Fibroblast of lung (primary cell): ENCODE measurements around the gene PIP5K1C.

ENCODE experiments used
- EZH2 ChIP-seq: IDR thresholded peaks from 2 replicates; pipeline ENCODE4 v1.5.1; 2012; ENCODE audit warnings: low read length, control low read depth, mild to moderate bottlenecking; ENCODE audit errors: missing control alignments
- TF ChIP-seq, protein P1 (sequence below), 2 donors: IDR thresholded peaks in 1 of 2; conservative IDR thresholded peaks in 1 of 2; 1 replicate in 1 of 2; 2 replicates in 1 of 2; pipeline ENCODE4 v1.5.1; 2011 to 2012; ENCODE audit warnings: low read length in 2 of 2, control low read depth in 1 of 2, inconsistent platforms in 1 of 2, low read depth in 1 of 2, mild to moderate bottlenecking in 1 of 2

DNA sequence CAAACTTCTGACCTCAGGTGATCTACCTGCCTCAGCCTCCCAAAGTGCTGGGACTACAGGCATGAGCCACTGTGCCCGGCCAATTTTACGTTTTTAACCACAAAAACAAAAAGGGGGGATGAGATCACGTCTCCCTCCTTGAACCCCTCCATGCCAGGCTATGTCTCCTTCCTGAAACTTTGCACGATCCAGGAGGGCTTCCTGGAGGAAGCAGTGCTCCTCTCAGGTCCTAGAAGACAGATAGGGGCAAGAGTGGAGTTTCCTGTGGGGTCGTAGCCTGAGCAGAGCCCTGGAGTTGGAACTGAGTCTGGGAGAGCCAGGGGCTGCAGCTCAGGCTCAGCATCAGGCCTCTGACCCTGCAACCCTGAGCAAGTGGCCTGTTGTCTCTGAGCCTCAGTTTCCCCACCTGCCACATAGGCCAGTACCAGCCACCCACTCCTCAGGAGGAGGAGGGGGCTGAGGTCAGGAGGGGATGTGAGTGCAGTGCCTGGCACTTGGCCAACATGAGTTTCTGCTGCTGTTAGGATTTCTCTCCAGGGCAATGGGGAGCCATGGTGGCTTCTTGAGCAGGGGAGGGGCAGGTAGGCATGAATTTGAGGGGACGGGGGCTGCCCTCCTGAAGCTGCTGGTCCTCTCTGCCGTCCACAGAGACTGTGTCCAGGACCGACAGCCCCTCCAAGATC lies 45.2 kb upstream of the PIP5K1C start:
- TF ChIP-seq, protein P1, sequence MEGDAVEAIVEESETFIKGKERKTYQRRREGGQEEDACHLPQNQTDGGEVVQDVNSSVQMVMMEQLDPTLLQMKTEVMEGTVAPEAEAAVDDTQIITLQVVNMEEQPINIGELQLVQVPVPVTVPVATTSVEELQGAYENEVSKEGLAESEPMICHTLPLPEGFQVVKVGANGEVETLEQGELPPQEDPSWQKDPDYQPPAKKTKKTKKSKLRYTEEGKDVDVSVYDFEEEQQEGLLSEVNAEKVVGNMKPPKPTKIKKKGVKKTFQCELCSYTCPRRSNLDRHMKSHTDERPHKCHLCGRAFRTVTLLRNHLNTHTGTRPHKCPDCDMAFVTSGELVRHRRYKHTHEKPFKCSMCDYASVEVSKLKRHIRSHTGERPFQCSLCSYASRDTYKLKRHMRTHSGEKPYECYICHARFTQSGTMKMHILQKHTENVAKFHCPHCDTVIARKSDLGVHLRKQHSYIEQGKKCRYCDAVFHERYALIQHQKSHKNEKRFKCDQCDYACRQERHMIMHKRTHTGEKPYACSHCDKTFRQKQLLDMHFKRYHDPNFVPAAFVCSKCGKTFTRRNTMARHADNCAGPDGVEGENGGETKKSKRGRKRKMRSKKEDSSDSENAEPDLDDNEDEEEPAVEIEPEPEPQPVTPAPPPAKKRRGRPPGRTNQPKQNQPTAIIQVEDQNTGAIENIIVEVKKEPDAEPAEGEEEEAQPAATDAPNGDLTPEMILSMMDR (conservative IDR thresholded peaks at IDR 0.05 in 1 of 2, IDR thresholded peaks at IDR 0.05 in 1 of 2; ENCODE audit: low read depth in 1 of 2, low read length in 2 of 2) = no peak
- no peak for TF ChIP-seq EZH2
